SH-SY5Y (cell line): ENCODE results near the gene LSAMP.

Source experiments
- GATA2 ChIP-seq: IDR thresholded peaks from 2 replicates; pipeline ENCODE4 v1.6.1; 2011; ENCODE audit warnings: mild to moderate bottlenecking, low read depth, low read length
- GATA3 ChIP-seq: IDR thresholded peaks from 2 replicates; pipeline ENCODE4 v1.6.1; 2011; ENCODE audit warnings: low read depth, mild to moderate bottlenecking, low read length, moderate library complexity

- TF ChIP-seq GATA2 (no peak), GATA3 (no peak)
Measured at GRCh38 chr3:116002235-116002634, 443.1 kb downstream of the LSAMP start.
